GM19043 (cell line): ENCODE results near the gene KDELR1.
"Not testable (repeated sequence)": the region's sequence is repeated elsewhere in the genome, so short reads cannot be mapped to it uniquely, and the experiment has no call there.

Source experiments
- ATAC-seq: cut with Tn5 transposase; IDR thresholded peaks from one replicate; pipeline ENCODE4 v1.9.1; 2021; ENCODE audit warnings: low read depth; ENCODE audit not compliant: unreplicated experiment

The KDELR1 gene

GRCh38 chr19:48372904-48373303 is 18.4 kb downstream of the KDELR1 start:
- ATAC-seq: no peak

GRCh38 chr19:48371771-48372170 is 19.6 kb downstream of the KDELR1 start:
- ATAC-seq: not testable (repeated sequence)

- no peak for ATAC-seq
Observed at GRCh38 chr19:48371367-48371766, 20.0 kb downstream of the KDELR1 start.

GRCh38 chr19:48370955-48371354 is 20.4 kb downstream of the KDELR1 start:
- ATAC-seq: no peak

- ATAC-seq: no peak
Observed at GRCh38 chr19:48368936-48369335, 22.4 kb downstream of the KDELR1 start.

GRCh38 chr19:48367855-48368254 is 23.5 kb downstream of the KDELR1 start:
- ATAC-seq: no peak

GRCh38 chr19:48365602-48366001 is 25.7 kb downstream of the KDELR1 start:
- ATAC-seq: no peak

- ATAC-seq: no peak
Observed at GRCh38 chr19:48364598-48365348, 26.6 kb downstream of the KDELR1 start.

GRCh38 chr19:48363810-48364597 is 27.3 kb downstream of the KDELR1 start, which contains the start of the genes SYNGR4 and TMEM143:
SYNGR4 (plus strand) TSS chr19:48364367; CDS start chr19:48365843, 1,476 bp downstream.
TMEM143 (minus strand) TSS chr19:48363940; CDS start chr19:48363920, 20 bp downstream.
- peak; percentile 78 for ATAC-seq

GRCh38 chr19:48363500-48363809 is 27.9 kb downstream of the KDELR1 start:
- ATAC-seq: no peak

- peak; percentile 56 for ATAC-seq
Observed at GRCh38 chr19:48362716-48363499, 28.4 kb downstream of the KDELR1 start.

- no peak for ATAC-seq
Observed at GRCh38 chr19:48361912-48362311, 29.4 kb downstream of the KDELR1 start.

- ATAC-seq: no peak
Observed at GRCh38 chr19:48359123-48359522, 32.2 kb downstream of the KDELR1 start.

- ATAC-seq: no peak
Observed at GRCh38 chr19:48355365-48355954, 35.9 kb downstream of the KDELR1 start.

- ATAC-seq: no peak
Observed at GRCh38 chr19:48354332-48354992, 36.9 kb downstream of the KDELR1 start.

- ATAC-seq: no peak
Observed at GRCh38 chr19:48353677-48354076, 37.7 kb downstream of the KDELR1 start.

GRCh38 chr19:48351341-48351752 is 40.0 kb downstream of the KDELR1 start:
- no peak for ATAC-seq

- ATAC-seq: no peak
Observed at GRCh38 chr19:48350856-48351255, 40.5 kb downstream of the KDELR1 start.

GRCh38 chr19:48348737-48349136 is 42.6 kb downstream of the KDELR1 start:
- ATAC-seq: no peak

GRCh38 chr19:48348045-48348444 is 43.3 kb downstream of the KDELR1 start:
- no peak for ATAC-seq
